BE2C (cell line): ENCODE results near the gene ZCCHC24.

ENCODE experiments used
- DNase-seq: peaks from one replicate; pipeline ENCODE4 v3.0.0-alpha.2; 2020
- H3K27me3 ChIP-seq: fragments of 250-450 bp; sonication (Bioruptor Pico); 2 replicates; pipeline ENCODE4 v1.5.1; 2020; ENCODE audit warnings: mild to moderate bottlenecking
- H3K36me3 ChIP-seq: fragments of 250-450 bp; sonication (Bioruptor Pico); 2 replicates; pipeline ENCODE4 v1.5.1; 2020; ENCODE audit warnings: mild to moderate bottlenecking
- H3K4me1 ChIP-seq: fragments of 250-450 bp; sonication (Bioruptor Pico); 2 replicates; pipeline ENCODE4 v1.5.1; 2020
- H3K4me3 ChIP-seq: 2 replicates; pipeline ENCODE4 v1.5.1; 2011; ENCODE audit warnings: low read depth, low read length
- H3K9me3 ChIP-seq: fragments of 250-450 bp; sonication (Bioruptor Pico); 2 replicates; pipeline ENCODE4 v1.5.1; 2020
- TF ChIP-seq, protein P1 (sequence below): IDR thresholded peaks from 2 replicates; pipeline ENCODE4 v1.5.1; 2012; ENCODE audit warnings: mild to moderate bottlenecking, low read depth, low read length

ZCCHC24 gene

DNA sequence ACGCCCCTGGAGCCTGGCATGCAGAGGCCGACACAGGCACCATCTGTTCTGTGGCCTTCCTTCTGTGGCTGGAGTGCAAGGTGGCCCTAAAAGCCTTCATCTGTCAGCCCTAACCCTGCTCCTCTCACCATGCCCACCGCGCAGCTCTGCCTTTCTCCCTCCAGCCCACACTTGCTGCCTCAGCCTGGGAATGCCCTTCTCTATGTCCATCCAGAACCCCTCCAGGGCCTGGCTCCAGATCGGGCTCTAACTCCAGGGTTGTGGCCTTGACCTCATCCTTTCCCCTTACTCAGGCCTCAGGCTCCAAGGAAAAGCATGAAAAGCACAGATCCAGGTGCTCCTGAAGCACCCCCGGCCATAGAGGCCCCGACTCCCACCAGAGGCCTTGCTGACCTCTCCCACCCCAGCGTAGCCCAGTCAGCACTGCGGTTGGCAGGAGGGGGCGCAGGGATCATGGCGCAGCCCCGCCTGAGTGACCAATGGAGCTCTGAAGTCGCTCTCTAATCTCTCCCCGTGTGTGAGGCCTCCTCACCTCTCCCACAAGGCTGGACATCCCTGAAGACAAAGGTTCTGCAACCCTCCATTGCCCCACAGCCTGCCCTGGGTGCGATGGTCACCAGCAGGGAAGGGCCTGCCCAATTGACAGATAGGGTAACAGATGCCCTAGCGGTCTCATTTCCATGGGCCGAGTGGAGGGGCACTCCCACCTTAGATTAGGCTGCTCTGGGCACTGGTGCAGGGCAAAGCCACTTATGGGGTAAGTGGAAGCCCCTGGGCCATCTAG lies 9.2 kb downstream of the ZCCHC24 start:
- H3K4me3 ChIP-seq, result no peak overlapping the region
- H3K4me1 ChIP-seq, result peaks cover 3% of the 10 kb centered on the region; the same call in 1 of the 2 replicates
- DNase-seq, result no peak
- TF ChIP-seq, protein P1, sequence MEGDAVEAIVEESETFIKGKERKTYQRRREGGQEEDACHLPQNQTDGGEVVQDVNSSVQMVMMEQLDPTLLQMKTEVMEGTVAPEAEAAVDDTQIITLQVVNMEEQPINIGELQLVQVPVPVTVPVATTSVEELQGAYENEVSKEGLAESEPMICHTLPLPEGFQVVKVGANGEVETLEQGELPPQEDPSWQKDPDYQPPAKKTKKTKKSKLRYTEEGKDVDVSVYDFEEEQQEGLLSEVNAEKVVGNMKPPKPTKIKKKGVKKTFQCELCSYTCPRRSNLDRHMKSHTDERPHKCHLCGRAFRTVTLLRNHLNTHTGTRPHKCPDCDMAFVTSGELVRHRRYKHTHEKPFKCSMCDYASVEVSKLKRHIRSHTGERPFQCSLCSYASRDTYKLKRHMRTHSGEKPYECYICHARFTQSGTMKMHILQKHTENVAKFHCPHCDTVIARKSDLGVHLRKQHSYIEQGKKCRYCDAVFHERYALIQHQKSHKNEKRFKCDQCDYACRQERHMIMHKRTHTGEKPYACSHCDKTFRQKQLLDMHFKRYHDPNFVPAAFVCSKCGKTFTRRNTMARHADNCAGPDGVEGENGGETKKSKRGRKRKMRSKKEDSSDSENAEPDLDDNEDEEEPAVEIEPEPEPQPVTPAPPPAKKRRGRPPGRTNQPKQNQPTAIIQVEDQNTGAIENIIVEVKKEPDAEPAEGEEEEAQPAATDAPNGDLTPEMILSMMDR, result no peak
- H3K36me3 ChIP-seq, result no peaks in the 10 kb centered on the region
- no peaks in the 10 kb centered on the region for H3K27me3 ChIP-seq
- H3K9me3 ChIP-seq, result no peaks in the 10 kb centered on the region

- H3K4me3 ChIP-seq, result no peak overlapping the region
- TF ChIP-seq, protein P1, result no peak
- no peak for DNase-seq
- no peaks in the 10 kb centered on the region for H3K36me3 ChIP-seq
- peaks cover 3% of the 10 kb centered on the region; the same call in 1 of the 2 replicates for H3K4me1 ChIP-seq
- H3K9me3 ChIP-seq, result no peaks in the 10 kb centered on the region
- no peaks in the 10 kb centered on the region for H3K27me3 ChIP-seq
These were observed 10.0 kb downstream of the ZCCHC24 start for GRCh38 chr10:79435271-79436065.

GRCh38 chr10:79434821-79435251 lies 10.6 kb downstream of the ZCCHC24 start:
- Histone ChIP-seq H3K36me3 (no peaks in the 10 kb centered on the region), H3K4me1 (peaks cover 3% of the 10 kb centered on the region; the same call in 1 of the 2 replicates), H3K27me3 (no peaks in the 10 kb centered on the region), H3K4me3 (no peak overlapping the region), H3K9me3 (no peaks in the 10 kb centered on the region)
- TF ChIP-seq, protein P1, result no peak
- DNase-seq, result no peak

DNA sequence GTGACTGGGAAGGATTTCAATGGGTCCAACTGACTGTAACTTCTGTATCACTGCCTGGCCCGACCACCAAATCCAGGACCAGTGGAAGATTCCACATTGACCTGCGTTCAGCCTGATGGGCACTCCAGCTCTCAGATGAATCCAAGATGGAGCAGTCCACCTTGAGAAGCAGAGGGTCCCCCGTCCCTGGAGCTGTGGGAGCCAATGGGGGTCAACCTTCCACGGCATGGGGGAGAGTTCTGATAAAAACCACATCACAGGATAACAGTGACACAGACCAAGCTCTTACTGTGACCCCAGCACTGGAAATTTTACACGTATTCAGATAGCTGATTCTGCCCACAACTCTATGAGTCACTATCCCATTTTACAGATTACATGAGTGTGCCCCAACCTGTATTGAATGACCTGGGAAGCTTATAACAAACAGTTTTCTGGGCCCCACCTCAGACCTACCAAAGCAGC lies 11.2 kb downstream of the ZCCHC24 start:
- H3K4me1 ChIP-seq, result peaks cover 3% of the 10 kb centered on the region; the same call in 1 of the 2 replicates

GRCh38 chr10:79433324-79434222 lies 11.9 kb downstream of the ZCCHC24 start:
- Histone ChIP-seq H3K4me3 (no peak overlapping the region), H3K36me3 (no peaks in the 10 kb centered on the region), H3K4me1 (peaks cover 3% of the 10 kb centered on the region; the same call in 1 of the 2 replicates), H3K27me3 (no peaks in the 10 kb centered on the region), H3K9me3 (no peaks in the 10 kb centered on the region)
- TF ChIP-seq, protein P1, result no peak
- DNase-seq, result peak; percentile 12

More for the DNA sequence above, 11.2 kb downstream of the ZCCHC24 start:
- Histone ChIP-seq H3K4me3 (no peak overlapping the region), H3K27me3 (no peaks in the 10 kb centered on the region), H3K36me3 (no peaks in the 10 kb centered on the region), H3K9me3 (no peaks in the 10 kb centered on the region)
- DNase-seq, result peak; percentile 1
- TF ChIP-seq, protein P1, result no peak
